Smooth muscle cell (in vitro differentiated cells): ENCODE measurements around the gene ANKS1B. TPM values are rescaled to one million over a fixed set of nuclear protein-coding genes. Genes with fewer than 3 reads are reported as not detected.

ENCODE experiments used
- DNase-seq: peaks from one replicate; lab custom pipeline; 2025; ENCODE audit not compliant: unreplicated experiment; lab: John Stamatoyannopoulos, UW
- H2AFZ ChIP-seq: fragments of 200-600 bp; sonication (generic); 2 replicates; pipeline ENCODE4 v1.6.0; 2016; ENCODE audit warnings: antibody characterized with exemption, low read depth, mild to moderate bottlenecking
- H3F3A ChIP-seq: fragments of 200-600 bp; sonication (generic); 2 replicates; pipeline ENCODE4 v1.6.0; 2017; ENCODE audit warnings: antibody characterized with exemption, low read depth
- H3K27ac ChIP-seq: fragments of 200-600 bp; sonication (generic); 2 replicates; pipeline ENCODE4 v1.5.1; 2016; ENCODE audit warnings: low read depth, mild to moderate bottlenecking
- H3K27me3 ChIP-seq: fragments of 200-600 bp; sonication (generic); 2 replicates; pipeline ENCODE4 v1.6.1; 2016; ENCODE audit warnings: low read depth, mild to moderate bottlenecking
- H3K36me3 ChIP-seq: fragments of 200-600 bp; sonication (generic); 2 replicates; pipeline ENCODE4 v1.5.1; 2016; ENCODE audit warnings: low read depth
- H3K4me1 ChIP-seq: fragments of 200-600 bp; sonication (generic); 2 replicates; pipeline ENCODE4 v1.5.1; 2016; ENCODE audit warnings: low read depth
- H3K4me2 ChIP-seq: fragments of 200-600 bp; sonication (generic); 2 replicates; pipeline ENCODE4 v1.6.0; 2016; ENCODE audit warnings: mild to moderate bottlenecking
- H3K4me3 ChIP-seq: fragments of 200-600 bp; sonication (generic); 2 replicates; pipeline ENCODE4 v1.5.1; 2016; ENCODE audit warnings: mild to moderate bottlenecking
- H3K79me2 ChIP-seq: fragments of 200-600 bp; sonication (generic); 2 replicates; pipeline ENCODE4 v1.6.0; 2016; ENCODE audit warnings: low read depth, mild to moderate bottlenecking
- H3K9ac ChIP-seq: fragments of 200-600 bp; sonication (generic); 2 replicates; pipeline ENCODE4 v1.6.0; 2016; ENCODE audit warnings: low read depth
- H3K9me3 ChIP-seq: fragments of 200-600 bp; sonication (generic); replicated peaks from 2 replicates; pipeline ENCODE4 v1.5.1; 2016; ENCODE audit warnings: low read depth
- H4K20me1 ChIP-seq: fragments of 200-600 bp; sonication (generic); 2 replicates; pipeline ENCODE4 v1.6.0; 2016; ENCODE audit warnings: low read depth
- CTCF ChIP-seq: fragments of 200-600 bp; sonication (generic); IDR thresholded peaks from 2 replicates; pipeline ENCODE4 v1.5.1; 2017; ENCODE audit warnings: borderline replicate concordance, mild to moderate bottlenecking, antibody characterized with exemption; ENCODE audit not compliant: insufficient read depth, poor library complexity, severe bottlenecking
- WGBS: methylation state at CpG from one replicate; pipeline ENCODE4 v1.1.7; 2016; ENCODE audit warnings: low lambda C conversion rate; 5-methylcytosine and 5-hydroxymethylcytosine counted together
- polyA plus RNA-seq: library from polyadenylated mRNA; unstranded; fragments of >200 nt; fragmentation: Nextera tagmentation; extraction: Ambion mirVana; gene quantifications from 2 replicates; pipeline ENCODE4 v1.2.1, GENCODE V29; 2016
- total RNA-seq: library from RNA; depleted of rRNA; stranded (reverse); fragments of >200 nt; gene quantifications from 2 replicates; pipeline ENCODE4 v1.2.3, GENCODE V29; 2014

Gene ANKS1B
- total and polyA plus RNA-seq, 2 experiments from 2014 or later = 0.47 to 7.3 TPM

DNA sequence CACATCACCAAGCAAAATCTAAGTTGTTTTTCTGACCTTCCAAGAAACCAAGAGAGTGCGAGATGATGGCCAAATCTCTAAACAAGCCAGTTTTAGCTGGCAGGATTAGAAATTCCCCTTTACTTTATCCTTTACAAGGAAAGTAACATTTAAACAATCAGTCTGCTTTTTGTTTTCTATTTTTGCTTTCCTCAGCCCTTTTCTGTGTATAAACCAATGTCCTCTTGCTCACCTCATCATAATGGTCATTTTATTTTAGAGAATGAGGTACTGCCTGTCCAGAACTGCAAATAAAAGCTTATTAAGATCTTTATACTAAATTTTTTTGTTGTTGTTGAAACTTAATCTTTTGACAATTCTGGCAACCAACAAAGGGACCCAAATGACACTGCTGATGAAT is 779.6 kb downstream of the ANKS1B start:
- TF ChIP-seq CTCF = no peak

GRCh38 chr12:99201906-99202645 is 782.7 kb downstream of the ANKS1B start:
- 93% methylated on average over 3 of the region's 3 CpGs for WGBS

More for the DNA sequence above, 779.6 kb downstream of the ANKS1B start:
- Histone ChIP-seq H3K4me3 (no peak overlapping the region), H3K27me3 (no peaks in the 10 kb centered on the region), H3K27ac (no peak overlapping the region), H3F3A (no peaks in the 10 kb centered on the region), H3K36me3 (no peaks in the 10 kb centered on the region), H3K4me1 (no peaks in the 10 kb centered on the region), H2AFZ (no peak overlapping the region), H3K9ac (no peak overlapping the region), H3K9me3 (no peaks in the 10 kb centered on the region), H4K20me1 (no peaks in the 10 kb centered on the region), H3K79me2 (no peaks in the 10 kb centered on the region), H3K4me2 (no peak overlapping the region)
- WGBS = 92% methylated on average over 1 of the region's 1 CpG
- no peak for DNase-seq

DNA sequence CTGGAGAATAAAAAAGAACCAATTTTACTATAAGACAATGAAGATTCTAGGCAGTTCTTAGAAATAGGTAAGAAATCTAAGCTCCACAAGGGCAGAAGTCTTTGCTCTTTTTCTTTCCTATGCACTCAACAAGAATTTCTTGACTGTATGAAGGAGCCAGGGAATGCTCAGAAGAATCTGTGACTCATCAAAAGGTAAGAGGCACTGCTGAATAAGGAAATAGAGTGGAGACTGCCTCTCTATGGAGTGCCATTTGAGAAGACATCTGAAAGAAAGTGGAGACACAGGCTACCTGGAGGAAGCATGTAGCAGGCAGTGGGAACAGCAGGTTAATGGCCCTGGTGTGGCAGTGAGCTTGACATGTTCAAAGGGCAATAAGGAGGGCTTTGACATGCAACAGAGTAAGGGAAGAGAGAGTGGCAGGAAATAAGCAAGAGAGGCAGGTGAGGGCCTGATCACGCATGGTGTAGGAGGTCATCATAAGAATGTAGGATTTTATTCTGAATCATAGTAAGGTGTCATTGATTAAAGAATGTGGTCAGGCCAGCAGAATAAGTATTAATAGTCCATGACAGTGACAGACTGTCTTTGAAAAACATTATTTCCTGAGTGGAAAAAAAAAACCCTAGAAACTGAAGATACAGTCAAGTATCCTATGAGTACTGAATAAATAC is 783.9 kb downstream of the ANKS1B start:
- H3K36me3 ChIP-seq = no peaks in the 10 kb centered on the region
- H3K27me3 ChIP-seq = no peaks in the 10 kb centered on the region
- TF ChIP-seq CTCF = no peak
- H3K4me1 ChIP-seq = no peaks in the 10 kb centered on the region
- H2AFZ ChIP-seq = no peak overlapping the region
- no peaks in the 10 kb centered on the region for H3K79me2 ChIP-seq
- H3K9me3 ChIP-seq = no peaks in the 10 kb centered on the region
- H4K20me1 ChIP-seq = no peaks in the 10 kb centered on the region
- no peak overlapping the region for H3K4me2 ChIP-seq
- no peak for DNase-seq
- H3F3A ChIP-seq = no peaks in the 10 kb centered on the region
- 88% methylated on average over 1 of the region's 1 CpG for WGBS
- no peak overlapping the region for H3K9ac ChIP-seq
- no peak overlapping the region for H3K4me3 ChIP-seq
- H3K27ac ChIP-seq = no peak overlapping the region

More at GRCh38 chr12:99201906-99202645, 782.7 kb downstream of the ANKS1B start:
- H3K4me2 ChIP-seq = no peak overlapping the region
- no peak overlapping the region for H3K9ac ChIP-seq
- DNase-seq = no peak
- no peaks in the 10 kb centered on the region for H3K36me3 ChIP-seq
- H3K9me3 ChIP-seq = no peaks in the 10 kb centered on the region
- H3K4me3 ChIP-seq = no peak overlapping the region
- H2AFZ ChIP-seq = no peak overlapping the region
- H3K4me1 ChIP-seq = no peaks in the 10 kb centered on the region
- H3K79me2 ChIP-seq = no peaks in the 10 kb centered on the region
- H4K20me1 ChIP-seq = no peaks in the 10 kb centered on the region
- TF ChIP-seq CTCF = no peak
- H3F3A ChIP-seq = no peaks in the 10 kb centered on the region
- H3K27me3 ChIP-seq = no peaks in the 10 kb centered on the region
- no peak overlapping the region for H3K27ac ChIP-seq

- no peaks in the 10 kb centered on the region for H3K9me3 ChIP-seq
- H3K9ac ChIP-seq = no peak overlapping the region
- no peaks in the 10 kb centered on the region for H3K27me3 ChIP-seq
- no peak for DNase-seq
- no peak overlapping the region for H3K4me2 ChIP-seq
- H3K4me1 ChIP-seq = peaks cover 5% of the 10 kb centered on the region
- no peaks in the 10 kb centered on the region for H3F3A ChIP-seq
- no peak overlapping the region for H3K4me3 ChIP-seq
- no peak overlapping the region for H3K27ac ChIP-seq
- no peak for TF ChIP-seq CTCF
- 88% methylated on average over 1 of the region's 1 CpG for whole genome bisulfite sequencing
- no peaks in the 10 kb centered on the region for H3K36me3 ChIP-seq
- no peaks in the 10 kb centered on the region for H3K79me2 ChIP-seq
- no peak overlapping the region for H2AFZ ChIP-seq
- no peaks in the 10 kb centered on the region for H4K20me1 ChIP-seq
Observed at GRCh38 chr12:99195474-99195873, 789.3 kb downstream of the ANKS1B start.
